Measurements from ENCODE around the gene PET117. TPM values are rescaled to one million over a fixed set of nuclear protein-coding genes. Genes with fewer than 3 reads are reported as not detected.

The PET117 gene
- total RNA-seq, 2 experiments from 2014 or later = 14.4 to 15.4 TPM

Other genes starting within 250 kb of the PET117 start
- 100 to 1,000 TPM; 205 to 212 TPM for gene SNX5, start 169.1 kb upstream of the PET117 start, total RNA-seq
- 10 to 100 TPM; 29.2 to 30.2 TPM for gene MGME1, start 168.8 kb upstream of the PET117 start, total RNA-seq
- gene OVOL2, start 79.9 kb upstream of the PET117 start, total RNA-seq = not detected
- gene KAT14, start within 50 bp of the PET117 start, total RNA-seq = 10 to 100 TPM; 17.9 to 21.6 TPM
- 1 to 10 TPM; 6.2 to 7.8 TPM for gene ZNF133, start 150.7 kb downstream of the PET117 start, total RNA-seq